ENCODE data around the gene RASA3. TPM values are rescaled to one million over a fixed set of nuclear protein-coding genes. Genes with fewer than 3 reads are reported as not detected.

The RASA3 gene
- total and polyA plus RNA-seq, 9 of the 15 experiments (the other 6 are each of a cell fraction or from before 2014, with no cell fraction given), result 0.72 to 25.3 (median 14.4) TPM

GRCh38 chr13:114004420-114005205, 127.8 kb downstream of the RASA3 start (continued):
- TF ChIP-seq THRA (IDR thresholded peaks at IDR 0.05) (no peak), CREBBP (IDR thresholded peaks at IDR 0.05; ENCODE audit: low read depth, low read length) (no peak), TSHZ1 (CRISPR knock-in tag; IDR thresholded peaks at IDR 0.05) (no peak), NFIC (IDR thresholded peaks at IDR 0.05) (peak; percentile 37; the same call in 1 of the 2 replicates), ZNF644 (tag; IDR thresholded peaks at IDR 0.05; ENCODE audit: low read depth) (peak; percentile 76; the same call in 1 of the 2 replicates), BRD9 (IDR thresholded peaks at IDR 0.05; ENCODE audit: low read depth, partially characterized antibody) (peak; percentile 69), ZBTB17 (CRISPR knock-in tag; IDR thresholded peaks at IDR 0.05) (no peak), ZBTB7A (IDR thresholded peaks at IDR 0.05; ENCODE audit: borderline replicate concordance, control insufficient read depth, low read depth, low read length) (no peak), ZNF639 (CRISPR knock-in tag; conservative IDR thresholded peaks at IDR 0.05 in 1 of 2, IDR thresholded peaks at IDR 0.05 in 1 of 2) (no peak), ARHGAP35 (IDR thresholded peaks at IDR 0.05; ENCODE audit: partially characterized antibody) (no peak), CEBPZ (IDR thresholded peaks at IDR 0.05; ENCODE audit: borderline replicate concordance, low read depth, low read length) (no peak), ZNF436 (CRISPR knock-in tag; IDR thresholded peaks at IDR 0.05) (no peak), NR1H2 (CRISPR knock-in tag; IDR thresholded peaks at IDR 0.05) (no peak), HEY1 (CRISPR knock-in tag; IDR thresholded peaks at IDR 0.05; ENCODE audit: borderline replicate concordance) (no peak), CAMTA2 (CRISPR knock-in tag; conservative IDR thresholded peaks at IDR 0.05) (no peak), NCOA2 (IDR thresholded peaks at IDR 0.05; ENCODE audit: partially characterized antibody in 2 of 2) (no peak), PCBP1 (IDR thresholded peaks at IDR 0.05; ENCODE audit: low read depth, low read length, poor library complexity, severe bottlenecking) (no peak)

Measured in K562 (cell line).